GM18502 (cell line): ENCODE data around the gene GPX5.
"Not testable (repeated sequence)": the region's sequence is repeated elsewhere in the genome, so short reads cannot be mapped to it uniquely, and the experiment has no call there.

Source experiments
- ATAC-seq: cut with Tn5 transposase; IDR thresholded peaks from one replicate; pipeline ENCODE4 v1.9.1; 2021; ENCODE audit warnings: mild to moderate bottlenecking; ENCODE audit not compliant: unreplicated experiment, poor library complexity

Gene GPX5

GRCh38 chr6:28525496-28526039 lies at the start of gene GPX5:
Gene GPX5 (plus strand): TSS chr6:28525881. CDS start chr6:28526014, 133 bp downstream.
- ATAC-seq: no peak

GRCh38 chr6:28478518-28478917 lies 47.2 kb upstream of the GPX5 start:
- no peak for ATAC-seq

- no peak for ATAC-seq
Measured at GRCh38 chr6:28480253-28480932, 45.3 kb upstream of the GPX5 start.

GRCh38 chr6:28485482-28485881 lies 40.2 kb upstream of the GPX5 start:
- no peak for ATAC-seq

- no peak for ATAC-seq
Measured at GRCh38 chr6:28486533-28486932, 39.1 kb upstream of the GPX5 start.

- ATAC-seq: no peak
Measured at GRCh38 chr6:28486988-28487742, 38.5 kb upstream of the GPX5 start.

GRCh38 chr6:28488916-28489365 lies 36.7 kb upstream of the GPX5 start:
- ATAC-seq: no peak

GRCh38 chr6:28489366-28490204 lies 36.1 kb upstream of the GPX5 start:
- ATAC-seq: peak; percentile 55

- no peak for ATAC-seq
Measured at GRCh38 chr6:28490205-28490890, 35.3 kb upstream of the GPX5 start.

- ATAC-seq: no peak
Measured at GRCh38 chr6:28491984-28492317, 33.7 kb upstream of the GPX5 start.

GRCh38 chr6:28496099-28496779 lies 29.4 kb upstream of the GPX5 start:
- ATAC-seq: no peak

GRCh38 chr6:28497306-28497705 lies 28.4 kb upstream of the GPX5 start:
- ATAC-seq: no peak

GRCh38 chr6:28497893-28498292 lies 27.8 kb upstream of the GPX5 start:
- ATAC-seq: no peak

GRCh38 chr6:28501259-28501658 lies 24.4 kb upstream of the GPX5 start:
- ATAC-seq: no peak

- not testable (repeated sequence) for ATAC-seq
Measured at GRCh38 chr6:28502136-28502535, 23.5 kb upstream of the GPX5 start.

- not testable (repeated sequence) for ATAC-seq
Measured at GRCh38 chr6:28502709-28503305, 22.9 kb upstream of the GPX5 start.

GRCh38 chr6:28505733-28506132 lies 19.9 kb upstream of the GPX5 start:
- no peak for ATAC-seq

GRCh38 chr6:28506807-28507475 lies 18.7 kb upstream of the GPX5 start:
- no peak for ATAC-seq
